Uterus (tissue), 2 donors: ENCODE data around the gene RGL1.

ENCODE experiments used
- CTCF ChIP-seq, 4 experiments: fragments of 200-600 bp in 2 of 4; fragments of 450-650 bp in 2 of 4; sonication (generic) in 2 of 4; IDR thresholded peaks; one replicate each; pipeline ENCODE4 v1.5.1; 2016 to 2019; ENCODE audit warnings: antibody characterized with exemption in 4 of 4, mild to moderate bottlenecking in 2 of 4, moderate library complexity in 1 of 4
- POLR2A ChIP-seq, 2 donors: fragments of 450-650 bp; IDR thresholded peaks; one replicate each; pipeline ENCODE4 v1.6.1; 2016; ENCODE audit warnings: antibody characterized with exemption in 2 of 2, mild to moderate bottlenecking in 1 of 2, moderate library complexity in 1 of 2

- no peak for TF ChIP-seq POLR2A (IDR thresholded peaks at IDR 0.05)
- TF ChIP-seq CTCF (IDR thresholded peaks at IDR 0.05): no peak
Measured at GRCh38 chr1:183880531-183881243, 75.8 kb downstream of the RGL1 start.
